Astrocyte of the spinal cord (primary cell): ENCODE data around the gene TADA2B.
A peak's percentile ranks its signal among the peaks of the same experiment; 100 is the strongest.

Source experiments
- DNase-seq: peaks from one replicate; pipeline ENCODE4 v3.0.0; 2011; ENCODE audit warnings: low read depth, low spot score
- H3K4me3 ChIP-seq: 2 replicates; pipeline ENCODE4 v1.5.1; 2011; ENCODE audit warnings: low read depth, mild to moderate bottlenecking, low read length, moderate library complexity
- in situ Hi-C: cut with HindIII; loops from 2 replicates; pipeline ENCODE4 v1.10.0; 2017; ENCODE audit warnings: low sequenced_read_pairs
- TF ChIP-seq, protein P1 (sequence below): IDR thresholded peaks from 2 replicates; pipeline ENCODE4 v1.5.1; 2012; ENCODE audit warnings: low read depth, mild to moderate bottlenecking, low read length, inconsistent platforms

The TADA2B gene

DNA sequence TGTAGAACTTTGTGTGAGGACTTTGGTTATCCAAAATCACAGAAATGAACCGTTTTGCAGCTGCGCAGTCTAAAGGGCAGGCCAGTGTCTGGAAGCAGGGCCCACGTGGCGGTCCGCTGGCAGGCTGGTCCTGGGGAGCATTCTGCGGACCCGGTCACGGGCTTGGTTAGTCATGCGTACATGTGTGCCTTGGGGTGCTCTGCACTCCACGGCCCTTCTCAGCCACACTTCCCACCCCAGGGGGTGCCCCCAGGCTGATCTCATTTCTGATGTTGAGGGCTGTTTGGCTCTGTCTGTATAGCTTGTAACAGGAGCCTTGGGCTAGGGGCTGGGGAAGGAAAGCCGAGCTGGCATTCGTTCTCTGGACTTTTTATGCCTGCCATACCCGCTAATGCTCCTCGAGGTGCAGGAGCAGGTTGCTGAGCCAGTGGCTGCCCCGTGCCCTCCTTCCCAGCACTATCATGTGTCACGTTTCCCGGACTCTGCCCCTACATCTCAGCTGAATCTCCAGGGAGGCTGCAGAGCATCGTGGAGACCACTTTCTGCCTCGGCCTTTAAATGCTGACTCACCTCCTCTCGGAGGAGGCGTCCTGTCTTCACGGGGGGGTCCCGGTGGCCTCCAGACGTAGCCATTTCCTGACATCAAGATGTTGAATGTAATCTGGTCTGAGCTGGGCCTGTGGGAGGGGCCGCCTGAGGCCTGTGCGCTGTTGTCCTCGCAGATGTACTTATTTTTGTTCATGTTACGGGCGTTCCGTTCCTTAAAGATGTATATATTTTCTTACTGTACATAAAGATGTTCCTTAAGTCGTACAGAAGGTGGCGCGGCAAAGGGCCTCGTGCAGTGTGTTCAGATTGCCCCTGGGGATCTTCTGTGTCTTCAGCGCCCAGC lies 11.4 kb upstream of the TADA2B start:
- H3K4me3 ChIP-seq: no peak overlapping the region
- in situ Hi-C loops: no loop called here
- TF ChIP-seq, protein P1, sequence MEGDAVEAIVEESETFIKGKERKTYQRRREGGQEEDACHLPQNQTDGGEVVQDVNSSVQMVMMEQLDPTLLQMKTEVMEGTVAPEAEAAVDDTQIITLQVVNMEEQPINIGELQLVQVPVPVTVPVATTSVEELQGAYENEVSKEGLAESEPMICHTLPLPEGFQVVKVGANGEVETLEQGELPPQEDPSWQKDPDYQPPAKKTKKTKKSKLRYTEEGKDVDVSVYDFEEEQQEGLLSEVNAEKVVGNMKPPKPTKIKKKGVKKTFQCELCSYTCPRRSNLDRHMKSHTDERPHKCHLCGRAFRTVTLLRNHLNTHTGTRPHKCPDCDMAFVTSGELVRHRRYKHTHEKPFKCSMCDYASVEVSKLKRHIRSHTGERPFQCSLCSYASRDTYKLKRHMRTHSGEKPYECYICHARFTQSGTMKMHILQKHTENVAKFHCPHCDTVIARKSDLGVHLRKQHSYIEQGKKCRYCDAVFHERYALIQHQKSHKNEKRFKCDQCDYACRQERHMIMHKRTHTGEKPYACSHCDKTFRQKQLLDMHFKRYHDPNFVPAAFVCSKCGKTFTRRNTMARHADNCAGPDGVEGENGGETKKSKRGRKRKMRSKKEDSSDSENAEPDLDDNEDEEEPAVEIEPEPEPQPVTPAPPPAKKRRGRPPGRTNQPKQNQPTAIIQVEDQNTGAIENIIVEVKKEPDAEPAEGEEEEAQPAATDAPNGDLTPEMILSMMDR: no peak
- DNase-seq: peak; percentile 65

DNA sequence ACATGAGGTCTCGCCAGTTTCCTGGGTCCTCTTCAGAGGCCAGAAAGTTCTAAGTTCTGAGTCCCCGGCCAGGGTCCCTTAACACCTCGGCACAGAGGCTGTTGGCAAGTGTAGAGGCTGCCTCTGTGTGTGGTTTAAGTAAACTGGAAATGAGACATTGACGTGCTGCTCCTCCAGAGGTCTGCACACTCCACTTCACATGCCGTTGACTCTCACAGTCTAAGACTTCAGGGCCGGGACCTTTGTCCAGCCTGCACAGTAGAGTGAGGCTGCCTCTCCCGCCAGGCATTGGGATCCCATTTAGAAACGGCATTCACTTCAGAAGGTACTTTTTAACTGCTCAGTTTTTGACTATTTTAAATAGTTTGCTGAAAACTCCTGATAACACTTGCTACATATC lies 10.6 kb upstream of the TADA2B start:
- in situ Hi-C loops: no loop called here
- DNase-seq: no peak
- TF ChIP-seq, protein P1: no peak
- H3K4me3 ChIP-seq: no peak overlapping the region

DNA sequence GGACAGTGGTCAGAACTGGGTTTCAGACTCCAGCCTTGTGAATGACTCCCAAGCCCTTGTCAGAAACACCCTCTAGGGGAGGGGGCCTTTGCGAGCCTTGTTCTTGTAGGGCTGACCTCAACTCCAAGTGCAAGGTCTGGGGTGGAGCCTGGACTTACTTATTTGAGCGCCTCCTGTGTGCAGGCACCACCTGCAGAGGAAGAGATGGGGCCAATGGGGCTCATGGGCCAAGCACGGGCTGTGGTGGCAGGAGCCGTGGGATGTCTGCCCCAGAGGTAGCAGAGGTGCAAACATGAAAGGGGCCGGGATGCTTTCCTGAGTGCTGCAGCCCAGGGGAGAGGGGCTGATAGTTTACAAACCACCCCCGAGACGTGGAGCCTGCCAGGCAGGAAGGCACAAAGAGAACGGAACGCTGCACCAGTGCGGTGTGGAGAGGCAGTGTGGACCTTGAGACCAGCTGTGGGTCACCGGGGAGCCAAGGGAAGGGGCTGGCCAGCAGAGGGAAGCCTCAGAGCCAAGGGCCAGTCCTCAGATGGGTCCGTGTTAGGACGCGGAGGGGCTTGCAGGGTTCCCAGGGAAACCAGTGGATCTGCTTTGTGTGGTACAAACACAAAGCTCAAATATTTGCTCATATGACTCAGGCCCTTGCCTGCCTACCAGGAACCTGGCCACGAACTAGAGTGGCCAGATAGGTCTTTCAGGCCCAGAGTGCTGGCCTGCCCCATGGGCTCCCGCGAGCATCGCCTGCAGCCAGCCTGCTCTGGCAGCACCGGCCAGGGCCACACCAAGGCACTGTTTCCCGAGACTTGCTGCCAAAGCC lies 8.7 kb upstream of the TADA2B start:
- TF ChIP-seq, protein P1: no peak
- peak; percentile 78 for DNase-seq
- in situ Hi-C loops: no loop called here
- H3K4me3 ChIP-seq: no peak overlapping the region

DNA sequence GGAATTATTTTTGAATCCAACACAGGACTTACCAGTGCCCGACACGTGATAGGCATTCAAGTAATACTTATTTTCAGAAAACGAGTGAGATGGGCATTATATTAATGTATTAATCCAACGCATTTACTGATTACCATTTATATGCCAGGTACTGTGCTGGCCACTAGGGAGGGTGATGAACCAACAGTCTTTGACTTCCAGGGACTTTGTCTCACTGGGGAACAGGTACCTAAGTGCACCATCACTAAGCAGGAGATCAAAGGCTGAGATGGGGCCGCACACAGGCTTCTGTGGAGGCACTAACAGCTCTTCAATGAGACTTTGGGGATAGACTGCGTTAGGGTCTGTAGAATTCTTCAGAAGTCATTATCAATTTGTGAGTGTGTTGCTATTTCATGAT lies 5.7 kb upstream of the TADA2B start:
- in situ Hi-C loops: no loop called here
- TF ChIP-seq, protein P1: no peak
- no peak for DNase-seq
- no peak overlapping the region for H3K4me3 ChIP-seq

DNA sequence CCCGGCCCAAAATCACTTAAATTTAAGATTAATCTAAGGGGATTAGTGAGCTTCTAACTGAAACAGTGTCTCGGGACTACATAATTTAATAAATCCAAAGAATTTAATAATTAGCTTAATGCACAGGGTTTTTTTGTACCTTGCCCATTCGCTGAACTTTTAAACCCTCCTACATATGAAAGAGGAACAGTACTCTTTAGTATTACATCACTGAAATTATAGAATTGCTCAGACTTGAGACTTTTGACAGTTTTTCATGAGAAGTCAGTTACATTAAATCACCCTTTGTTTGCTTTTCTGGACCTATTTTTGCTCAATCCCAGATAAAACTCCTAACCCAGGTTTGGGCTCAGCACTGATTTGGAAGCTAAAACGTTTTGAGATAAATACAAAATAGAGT lies 2.4 kb upstream of the TADA2B start:
- DNase-seq: no peak
- H3K4me3 ChIP-seq: no peak overlapping the region
- TF ChIP-seq, protein P1: no peak
- in situ Hi-C loops: no loop called here

DNA sequence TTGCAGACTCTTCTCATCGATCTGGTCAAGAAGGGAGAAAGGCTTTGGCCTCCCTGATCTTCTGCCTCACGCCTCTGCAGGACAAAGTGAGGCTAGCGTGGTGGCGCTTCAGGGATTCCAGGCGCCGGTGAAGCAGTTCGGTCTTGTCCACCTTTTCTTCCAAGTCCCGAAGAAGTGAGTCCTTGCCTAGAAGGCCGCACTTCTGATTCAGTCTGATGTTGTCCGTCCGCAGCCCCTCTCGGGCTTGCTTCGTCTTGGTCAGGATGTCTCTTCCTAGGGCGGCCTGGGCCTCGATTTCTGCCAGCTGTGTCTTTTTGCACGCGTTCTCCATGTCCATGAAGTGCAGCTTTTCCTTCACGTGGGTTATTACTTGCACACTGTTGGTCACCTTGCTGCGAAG lies 1.9 kb upstream of the TADA2B start:
- DNase-seq: no peak
- no peak overlapping the region for H3K4me3 ChIP-seq
- in situ Hi-C loops: no loop called here
- TF ChIP-seq, protein P1: no peak
